Measurements from ENCODE around the gene FATE1. TPM values are rescaled to one million over a fixed set of nuclear protein-coding genes. Genes with fewer than 3 reads are reported as not detected.

FATE1 gene
- total RNA-seq, 2 experiments from 2014 or later: not detected

- no TSS peak for BruUV-seq (replicated peaks)
- Histone ChIP-seq H3K79me2 (ENCODE audit: insufficient read depth, low read depth, low read length) (no peaks in the 10 kb centered on the region), H3K4me3 (ENCODE audit: low read depth, low read length, poor library complexity, severe bottlenecking) (no peak overlapping the region), H3K9me3 (ENCODE audit: low read length) (no peaks in the 10 kb centered on the region), H3K9me2 (ENCODE audit: insufficient read depth, low read length) (no peaks in the 10 kb centered on the region), H3K4me1 (ENCODE audit: insufficient read depth, low read length, poor library complexity, severe bottlenecking) (no peaks in the 10 kb centered on the region), H2AFZ (ENCODE audit: low read length) (no peak overlapping the region), H3K4me2 (ENCODE audit: low read length) (no peak overlapping the region), H3K36me3 (ENCODE audit: insufficient read depth, low read length) (no peaks in the 10 kb centered on the region), H3K27ac (ENCODE audit: low read depth, low read length, poor library complexity, severe bottlenecking) (no peak overlapping the region), H4K20me1 (ENCODE audit: insufficient read depth, low read length) (no peaks in the 10 kb centered on the region)
- intact Hi-C loops (cut with micrococcal nuclease; ENCODE audit: unreplicated experiment): no loop called here
- CTCF ChIA-PET (ENCODE audit: unreplicated experiment): no interaction called here
- DNase-seq (ENCODE audit: low spot score): no peak
- POLR2A ChIA-PET: interaction anchor here (1.1 kb wide), 1 partner anchor 20 kb away, joined by 3 read pairs; no protein-coding TSS in a partner anchor
- no peak for TF ChIP-seq CTCF (conservative IDR thresholded peaks at IDR 0.05; ENCODE audit: low read length)
Observed at GRCh38 chrX:151746502-151746901, 30.7 kb downstream of the FATE1 start.

- Histone ChIP-seq H3K4me3 (ENCODE audit: low read depth, low read length, poor library complexity, severe bottlenecking) (no peak overlapping the region), H3K27ac (ENCODE audit: low read depth, low read length, poor library complexity, severe bottlenecking) (no peak overlapping the region), H4K20me1 (ENCODE audit: insufficient read depth, low read length) (no peaks in the 10 kb centered on the region), H2AFZ (ENCODE audit: low read length) (no peak overlapping the region), H3K9me2 (ENCODE audit: insufficient read depth, low read length) (no peaks in the 10 kb centered on the region), H3K36me3 (ENCODE audit: insufficient read depth, low read length) (no peaks in the 10 kb centered on the region), H3K79me2 (ENCODE audit: insufficient read depth, low read depth, low read length) (no peaks in the 10 kb centered on the region), H3K9me3 (ENCODE audit: low read length) (no peaks in the 10 kb centered on the region), H3K4me2 (ENCODE audit: low read length) (no peak overlapping the region), H3K4me1 (ENCODE audit: insufficient read depth, low read length, poor library complexity, severe bottlenecking) (no peaks in the 10 kb centered on the region)
- no peak for DNase-seq (ENCODE audit: low spot score)
- TF ChIP-seq EZH2phosphoT487 (IDR thresholded peaks at IDR 0.05; ENCODE audit: borderline replicate concordance, low read depth, low read length) (no peak), CTCF (conservative IDR thresholded peaks at IDR 0.05; ENCODE audit: low read length) (no peak)
- ChIA-PET CTCF (ENCODE audit: unreplicated experiment) (no interaction called here), POLR2A (no interaction called here)
- BruUV-seq (replicated peaks): no TSS peak
- intact Hi-C loops (cut with micrococcal nuclease; ENCODE audit: unreplicated experiment): loop anchor here (5.0 kb wide), 1 partner anchor 882 kb away; no protein-coding TSS in a partner anchor
Observed at GRCh38 chrX:151750511-151750910, 34.7 kb downstream of the FATE1 start.

- H3K79me2 ChIP-seq (ENCODE audit: insufficient read depth, low read depth, low read length): no peaks in the 10 kb centered on the region
- H4K20me1 ChIP-seq (ENCODE audit: insufficient read depth, low read length): no peaks in the 10 kb centered on the region
- no peaks in the 10 kb centered on the region for H3K36me3 ChIP-seq (ENCODE audit: insufficient read depth, low read length)
- BruUV-seq (replicated peaks): no TSS peak
- H3K27ac ChIP-seq (ENCODE audit: low read depth, low read length, poor library complexity, severe bottlenecking): no peak overlapping the region
- intact Hi-C loops (cut with micrococcal nuclease; ENCODE audit: unreplicated experiment): loop anchor here (5.0 kb wide), 1 partner anchor 879 kb away; no protein-coding TSS in a partner anchor
- DNase-seq (ENCODE audit: low spot score): no peak
- POLR2A ChIA-PET: no interaction called here
- H3K9me3 ChIP-seq (ENCODE audit: low read length): no peaks in the 10 kb centered on the region
- H3K4me1 ChIP-seq (ENCODE audit: insufficient read depth, low read length, poor library complexity, severe bottlenecking): no peaks in the 10 kb centered on the region
- no peak for TF ChIP-seq CTCF (conservative IDR thresholded peaks at IDR 0.05; ENCODE audit: low read length)
- TF ChIP-seq EZH2phosphoT487 (IDR thresholded peaks at IDR 0.05; ENCODE audit: borderline replicate concordance, low read depth, low read length): no peak
- no peaks in the 10 kb centered on the region for H3K9me2 ChIP-seq (ENCODE audit: insufficient read depth, low read length)
- no peak overlapping the region for H3K4me2 ChIP-seq (ENCODE audit: low read length)
- H3K4me3 ChIP-seq (ENCODE audit: low read depth, low read length, poor library complexity, severe bottlenecking): no peak overlapping the region
- CTCF ChIA-PET (ENCODE audit: unreplicated experiment): no interaction called here
- H2AFZ ChIP-seq (ENCODE audit: low read length): no peak overlapping the region
Observed at GRCh38 chrX:151752847-151753246, 37.0 kb downstream of the FATE1 start.
